Keratinocyte (primary cell): ENCODE results near the gene RNF31.

Source experiments
- EZH2 ChIP-seq: IDR thresholded peaks from one replicate; pipeline ENCODE4 v1.6.1; 2012; ENCODE audit warnings: inconsistent platforms, mild to moderate bottlenecking, low read length, moderate library complexity
- TF ChIP-seq, protein P1 (sequence below), 3 experiments: IDR thresholded peaks in 1 of 3; conservative IDR thresholded peaks in 1 of 3; optimal IDR thresholded peaks in 1 of 3; 2 replicates in 2 of 3; 3 replicates in 1 of 3; pipeline versions ENCODE3 to v1.5.1; 2011; ENCODE audit warnings: low read length in 3 of 3, mild to moderate bottlenecking in 3 of 3, moderate library complexity in 2 of 3, control low read depth in 1 of 3, inconsistent platforms in 1 of 3; ENCODE audit not compliant: insufficient read depth in 2 of 3; ENCODE audit errors: extremely low read depth in 1 of 3

DNA sequence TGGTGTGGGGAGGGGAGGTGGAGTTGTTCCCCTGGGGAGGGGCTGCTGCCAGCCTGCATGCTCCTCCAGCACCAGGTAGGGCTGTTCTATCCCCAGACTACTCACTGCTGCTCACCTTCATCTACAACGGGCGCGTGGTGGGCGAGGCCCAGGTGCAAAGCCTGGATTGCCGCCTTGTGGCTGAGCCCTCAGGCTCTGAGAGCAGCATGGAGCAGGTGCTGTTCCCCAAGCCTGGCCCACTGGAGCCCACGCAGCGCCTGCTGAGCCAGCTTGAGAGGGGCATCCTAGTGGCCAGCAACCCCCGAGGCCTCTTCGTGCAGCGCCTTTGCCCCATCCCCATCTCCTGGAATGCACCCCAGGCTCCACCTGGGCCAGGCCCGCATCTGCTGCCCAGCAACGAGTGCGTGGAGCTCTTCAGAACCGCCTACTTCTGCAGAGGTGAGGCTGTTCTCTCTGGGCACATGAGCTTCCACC, 17.3 kb downstream of the RNF31 start:
- TF ChIP-seq, protein P1, sequence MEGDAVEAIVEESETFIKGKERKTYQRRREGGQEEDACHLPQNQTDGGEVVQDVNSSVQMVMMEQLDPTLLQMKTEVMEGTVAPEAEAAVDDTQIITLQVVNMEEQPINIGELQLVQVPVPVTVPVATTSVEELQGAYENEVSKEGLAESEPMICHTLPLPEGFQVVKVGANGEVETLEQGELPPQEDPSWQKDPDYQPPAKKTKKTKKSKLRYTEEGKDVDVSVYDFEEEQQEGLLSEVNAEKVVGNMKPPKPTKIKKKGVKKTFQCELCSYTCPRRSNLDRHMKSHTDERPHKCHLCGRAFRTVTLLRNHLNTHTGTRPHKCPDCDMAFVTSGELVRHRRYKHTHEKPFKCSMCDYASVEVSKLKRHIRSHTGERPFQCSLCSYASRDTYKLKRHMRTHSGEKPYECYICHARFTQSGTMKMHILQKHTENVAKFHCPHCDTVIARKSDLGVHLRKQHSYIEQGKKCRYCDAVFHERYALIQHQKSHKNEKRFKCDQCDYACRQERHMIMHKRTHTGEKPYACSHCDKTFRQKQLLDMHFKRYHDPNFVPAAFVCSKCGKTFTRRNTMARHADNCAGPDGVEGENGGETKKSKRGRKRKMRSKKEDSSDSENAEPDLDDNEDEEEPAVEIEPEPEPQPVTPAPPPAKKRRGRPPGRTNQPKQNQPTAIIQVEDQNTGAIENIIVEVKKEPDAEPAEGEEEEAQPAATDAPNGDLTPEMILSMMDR (optimal IDR thresholded peaks at IDR 0.05 in 1 of 3, IDR thresholded peaks at IDR 0.05 in 1 of 3, conservative IDR thresholded peaks at IDR 0.05 in 1 of 3; ENCODE audit: extremely low read depth in 1 of 3, insufficient read depth in 2 of 3, low read length in 3 of 3): no peak
- no peak for TF ChIP-seq EZH2
